Osteocyte (in vitro differentiated cells): ENCODE data around the gene SLC12A9. TPM values are rescaled to one million over a fixed set of nuclear protein-coding genes. Genes with fewer than 3 reads are reported as not detected.
A peak's percentile ranks its signal among the peaks of the same experiment; 100 is the strongest.

Experiments used
- DNase-seq: peaks from one replicate; pipeline ENCODE4 v3.0.0; 2021; ENCODE audit warnings: mixed read lengths; ENCODE audit not compliant: unreplicated experiment; ENCODE audit errors: extremely low spot score
- H3K27ac Mint-ChIP-seq: one replicate; pipeline ENCODE4 v1.8.0; 2021; ENCODE audit warnings: mild to moderate bottlenecking, mixed read lengths; ENCODE audit not compliant: unreplicated experiment
- H3K27me3 Mint-ChIP-seq: one replicate; pipeline ENCODE4 v1.8.0; 2021; ENCODE audit warnings: mixed read lengths; ENCODE audit not compliant: unreplicated experiment
- H3K36me3 Mint-ChIP-seq: one replicate; pipeline ENCODE4 v1.8.0; 2021; ENCODE audit warnings: mixed read lengths; ENCODE audit not compliant: unreplicated experiment
- H3K4me1 Mint-ChIP-seq: one replicate; pipeline ENCODE4 v1.8.0; 2021; ENCODE audit warnings: mixed read lengths; ENCODE audit not compliant: unreplicated experiment
- H3K4me3 Mint-ChIP-seq: one replicate; pipeline ENCODE4 v1.8.0; 2021; ENCODE audit warnings: mild to moderate bottlenecking, moderate library complexity, mixed read lengths; ENCODE audit not compliant: unreplicated experiment
- H3K9me3 Mint-ChIP-seq: one replicate; pipeline ENCODE4 v1.8.0; 2021; ENCODE audit warnings: mixed read lengths; ENCODE audit not compliant: unreplicated experiment
- CTCF ChIP-seq: fragments of 200-600 bp; sonication (generic); IDR thresholded peaks from 2 replicates; pipeline ENCODE4 v1.5.0; 2021; ENCODE audit warnings: antibody characterized with exemption, mild to moderate bottlenecking, moderate library complexity
- total RNA-seq: library from RNA; stranded (reverse); gene quantifications from 2 replicates; pipeline ENCODE4 v1.2.1, GENCODE V29; 2021

Gene SLC12A9
- total RNA-seq, 1 donor from 2014 or later = 32.1 TPM

- Mint-ChIP-seq H3K4me1 (peaks cover 50% of the 10 kb centered on the region), H3K4me3 (no peak overlapping the region), H3K27ac (no peak overlapping the region), H3K9me3 (no peaks in the 10 kb centered on the region), H3K27me3 (no peaks in the 10 kb centered on the region), H3K36me3 (peaks cover 49% of the 10 kb centered on the region)
- no peak for DNase-seq
- TF ChIP-seq CTCF = no peak
These were observed 25.5 kb downstream of the SLC12A9 start for GRCh38 chr7:100878013-100878412.

GRCh38 chr7:100878685-100879084, 26.2 kb downstream of the SLC12A9 start:
- TF ChIP-seq CTCF = no peak
- Mint-ChIP-seq H3K36me3 (peaks cover 49% of the 10 kb centered on the region), H3K4me3 (no peak overlapping the region), H3K27ac (peak overlapping the region; percentile 2), H3K9me3 (no peaks in the 10 kb centered on the region), H3K4me1 (peaks cover 50% of the 10 kb centered on the region), H3K27me3 (no peaks in the 10 kb centered on the region)
- DNase-seq = no peak

GRCh38 chr7:100879685-100880261, 27.3 kb downstream of the SLC12A9 start:
- H3K36me3 Mint-ChIP-seq = peaks cover 49% of the 10 kb centered on the region
- no peak for DNase-seq
- TF ChIP-seq CTCF = no peak
- H3K4me3 Mint-ChIP-seq = no peak overlapping the region
- H3K4me1 Mint-ChIP-seq = peaks cover 41% of the 10 kb centered on the region
- H3K27ac Mint-ChIP-seq = no peak overlapping the region
- no peaks in the 10 kb centered on the region for H3K27me3 Mint-ChIP-seq
- H3K9me3 Mint-ChIP-seq = no peaks in the 10 kb centered on the region

GRCh38 chr7:100880645-100881044, 28.1 kb downstream of the SLC12A9 start:
- Mint-ChIP-seq H3K4me3 (no peak overlapping the region), H3K9me3 (no peaks in the 10 kb centered on the region), H3K4me1 (peaks cover 34% of the 10 kb centered on the region), H3K27ac (no peak overlapping the region), H3K27me3 (no peaks in the 10 kb centered on the region), H3K36me3 (peaks cover 56% of the 10 kb centered on the region)
- DNase-seq = no peak
- TF ChIP-seq CTCF = no peak

- Mint-ChIP-seq H3K27me3 (no peaks in the 10 kb centered on the region), H3K9me3 (no peaks in the 10 kb centered on the region), H3K27ac (no peak overlapping the region), H3K4me3 (no peak overlapping the region), H3K4me1 (peaks cover 30% of the 10 kb centered on the region), H3K36me3 (peaks cover 60% of the 10 kb centered on the region)
- TF ChIP-seq CTCF = no peak
- DNase-seq = no peak
These were observed 28.6 kb downstream of the SLC12A9 start for GRCh38 chr7:100881136-100881535.
